Thyroid gland (tissue), 4 donors: ENCODE data around the gene FFAR2.

ENCODE experiments used
- POLR2A ChIP-seq, 2 donors: fragments of 450-650 bp; IDR thresholded peaks; one replicate each; pipeline ENCODE4 v1.6.1; 2017; ENCODE audit warnings: antibody characterized with exemption in 2 of 2, mild to moderate bottlenecking in 2 of 2, moderate library complexity in 1 of 2
- TF ChIP-seq, protein P1 (sequence below), 6 experiments: fragments of 200-600 bp in 3 of 6; fragments of 450-650 bp in 3 of 6; sonication (generic) in 3 of 6; IDR thresholded peaks; one replicate each; pipeline ENCODE4 v1.5.1; 2016 to 2019; ENCODE audit warnings: antibody characterized with exemption in 6 of 6, mild to moderate bottlenecking in 2 of 6, inconsistent platforms in 1 of 6, moderate library complexity in 1 of 6

DNA sequence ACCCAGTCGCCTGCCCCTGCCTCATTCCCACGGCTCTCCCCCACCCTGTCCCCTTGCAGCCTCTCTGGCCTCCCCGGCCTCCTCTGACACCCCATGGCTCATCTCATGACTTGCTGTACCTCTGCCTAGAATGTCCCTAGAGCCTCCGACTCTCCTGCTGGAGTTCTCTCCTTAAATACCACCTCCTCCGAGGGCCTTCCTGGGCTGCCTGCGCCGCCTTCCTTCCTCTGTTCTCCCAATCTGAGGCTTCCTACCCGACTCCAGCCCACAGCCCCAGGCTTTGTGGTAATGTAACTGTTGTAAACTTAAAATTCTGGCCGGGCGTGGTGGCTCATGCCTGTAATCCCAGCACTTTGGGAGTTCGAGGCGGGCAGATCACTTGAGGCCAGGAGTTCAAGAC, 49.5 kb upstream of the FFAR2 start:
- TF ChIP-seq, protein P1, sequence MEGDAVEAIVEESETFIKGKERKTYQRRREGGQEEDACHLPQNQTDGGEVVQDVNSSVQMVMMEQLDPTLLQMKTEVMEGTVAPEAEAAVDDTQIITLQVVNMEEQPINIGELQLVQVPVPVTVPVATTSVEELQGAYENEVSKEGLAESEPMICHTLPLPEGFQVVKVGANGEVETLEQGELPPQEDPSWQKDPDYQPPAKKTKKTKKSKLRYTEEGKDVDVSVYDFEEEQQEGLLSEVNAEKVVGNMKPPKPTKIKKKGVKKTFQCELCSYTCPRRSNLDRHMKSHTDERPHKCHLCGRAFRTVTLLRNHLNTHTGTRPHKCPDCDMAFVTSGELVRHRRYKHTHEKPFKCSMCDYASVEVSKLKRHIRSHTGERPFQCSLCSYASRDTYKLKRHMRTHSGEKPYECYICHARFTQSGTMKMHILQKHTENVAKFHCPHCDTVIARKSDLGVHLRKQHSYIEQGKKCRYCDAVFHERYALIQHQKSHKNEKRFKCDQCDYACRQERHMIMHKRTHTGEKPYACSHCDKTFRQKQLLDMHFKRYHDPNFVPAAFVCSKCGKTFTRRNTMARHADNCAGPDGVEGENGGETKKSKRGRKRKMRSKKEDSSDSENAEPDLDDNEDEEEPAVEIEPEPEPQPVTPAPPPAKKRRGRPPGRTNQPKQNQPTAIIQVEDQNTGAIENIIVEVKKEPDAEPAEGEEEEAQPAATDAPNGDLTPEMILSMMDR (IDR thresholded peaks at IDR 0.05) = no peak
- no peak for TF ChIP-seq POLR2A (IDR thresholded peaks at IDR 0.05)
